ES-I3 (cell line): ENCODE results near the gene NTRK3.

ENCODE experiments used
- H3K36me3 ChIP-seq: 2 replicates; pipeline ENCODE4 v1.6.1; 2013; ENCODE audit warnings: mild to moderate bottlenecking, low read length, control low read depth, moderate library complexity; ENCODE audit not compliant: insufficient read depth
- H3K4me1 ChIP-seq: 2 replicates; pipeline ENCODE4 v1.6.1; 2013; ENCODE audit warnings: mild to moderate bottlenecking, control low read depth, low read length; ENCODE audit not compliant: insufficient read depth
- H3K9ac ChIP-seq: 2 replicates; pipeline ENCODE4 v1.6.1; 2013; ENCODE audit warnings: low read depth, mild to moderate bottlenecking, low read length, moderate library complexity
- H3K9me3 ChIP-seq: 2 replicates; pipeline ENCODE4 v1.6.1; 2013; ENCODE audit warnings: mild to moderate bottlenecking, low read length, moderate library complexity; ENCODE audit not compliant: control insufficient read depth, insufficient read depth

Gene NTRK3

GRCh38 chr15:88274553-88275460, 18.3 kb upstream of the NTRK3 start:
- no peak overlapping the region for H3K9ac ChIP-seq
- no peaks in the 10 kb centered on the region for H3K9me3 ChIP-seq
- H3K4me1 ChIP-seq = no peaks in the 10 kb centered on the region
- no peaks in the 10 kb centered on the region for H3K36me3 ChIP-seq

- Histone ChIP-seq H3K9me3 (no peaks in the 10 kb centered on the region), H3K4me1 (no peaks in the 10 kb centered on the region), H3K36me3 (no peaks in the 10 kb centered on the region), H3K9ac (no peak overlapping the region)
Observed at GRCh38 chr15:88272421-88272820, 15.9 kb upstream of the NTRK3 start.

DNA sequence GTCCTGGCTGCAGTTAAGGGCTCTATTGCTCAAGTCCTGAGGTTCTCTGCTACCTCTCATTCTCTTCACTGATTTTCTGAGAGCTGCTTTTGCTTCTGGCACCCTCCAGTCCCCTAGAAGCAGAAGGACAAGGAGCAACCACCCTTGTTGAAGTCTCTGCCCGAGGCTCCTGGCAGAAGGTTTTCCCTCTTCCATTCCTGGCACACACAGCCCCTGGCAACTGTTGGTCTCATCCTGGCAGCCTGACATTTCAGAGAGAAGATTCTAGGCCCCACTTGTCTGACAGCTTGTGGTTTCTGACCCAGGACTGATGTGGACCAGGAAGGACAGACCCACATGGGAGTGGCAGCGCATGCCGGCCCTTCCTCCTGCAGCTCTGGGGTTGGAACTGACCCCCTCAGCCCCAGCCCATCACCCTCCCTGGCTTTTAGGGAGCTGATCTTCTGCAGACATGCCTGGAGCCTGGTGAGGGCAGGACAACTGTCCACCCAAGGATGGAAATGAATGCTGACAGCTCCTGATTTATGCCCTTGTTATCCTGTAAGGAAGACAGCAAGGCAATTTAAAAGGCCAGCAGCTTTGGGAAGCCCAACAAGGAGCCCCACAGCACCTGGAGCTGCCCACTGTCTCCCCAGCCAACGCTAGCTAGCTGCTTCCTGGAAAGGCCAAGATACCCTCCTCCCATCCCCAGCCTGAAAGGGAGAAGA, 13.0 kb upstream of the NTRK3 start:
- Histone ChIP-seq H3K9me3 (no peaks in the 10 kb centered on the region), H3K9ac (no peak overlapping the region), H3K36me3 (no peaks in the 10 kb centered on the region), H3K4me1 (no peaks in the 10 kb centered on the region)

- Histone ChIP-seq H3K4me1 (no peaks in the 10 kb centered on the region), H3K9me3 (no peaks in the 10 kb centered on the region), H3K36me3 (no peaks in the 10 kb centered on the region), H3K9ac (no peak overlapping the region)
Observed at GRCh38 chr15:88267720-88268119, 11.2 kb upstream of the NTRK3 start.

DNA sequence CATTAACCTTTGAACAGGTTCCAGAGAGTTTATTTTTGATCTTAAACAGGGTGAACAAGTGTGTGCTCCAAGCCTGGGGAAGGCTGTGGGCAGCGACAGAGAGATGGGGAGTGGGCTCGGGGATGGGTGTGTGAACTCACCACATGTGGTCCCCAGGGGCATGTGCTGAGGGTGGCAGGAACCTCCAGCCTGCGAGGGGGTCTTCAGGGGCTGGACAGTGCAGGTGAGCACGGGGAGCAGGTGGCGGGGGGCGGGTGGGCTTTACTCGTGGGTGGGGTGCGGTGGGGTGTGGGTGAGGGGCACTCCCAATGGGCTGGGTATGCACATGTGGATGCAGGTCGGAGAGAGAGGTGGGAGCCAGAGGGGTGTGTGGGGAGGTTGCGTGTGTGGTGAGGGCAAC, 9.6 kb upstream of the NTRK3 start:
- Histone ChIP-seq H3K9me3 (no peaks in the 10 kb centered on the region), H3K9ac (no peak overlapping the region), H3K36me3 (no peaks in the 10 kb centered on the region), H3K4me1 (no peaks in the 10 kb centered on the region)

DNA sequence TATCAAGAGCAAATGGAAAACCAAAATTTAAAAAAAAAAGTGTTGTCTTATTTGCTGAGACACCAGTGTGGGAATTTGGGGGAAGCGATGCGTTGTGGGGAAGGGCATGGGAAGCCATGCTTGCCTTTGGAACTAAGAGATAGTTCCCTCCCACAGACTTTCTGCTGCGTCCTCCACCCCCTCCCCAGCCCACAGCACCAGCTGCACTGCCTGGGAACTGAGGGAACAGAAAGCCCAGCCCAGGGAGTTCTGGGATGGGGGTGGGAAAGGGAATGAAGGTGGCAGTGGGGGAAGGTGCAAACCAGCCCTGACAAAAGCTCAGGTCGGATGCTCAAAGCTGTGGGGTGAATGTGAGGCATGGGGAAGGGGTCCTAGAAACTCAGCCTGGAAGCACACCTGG, 8.1 kb upstream of the NTRK3 start:
- H3K9ac ChIP-seq = no peak overlapping the region
- H3K36me3 ChIP-seq = no peaks in the 10 kb centered on the region
- no peaks in the 10 kb centered on the region for H3K4me1 ChIP-seq
- no peaks in the 10 kb centered on the region for H3K9me3 ChIP-seq

- no peaks in the 10 kb centered on the region for H3K4me1 ChIP-seq
Observed at GRCh38 chr15:88262064-88262463, 5.5 kb upstream of the NTRK3 start.

GRCh38 chr15:88258093-88258641, 1.6 kb upstream of the NTRK3 start:
- Histone ChIP-seq H3K9ac (peak overlapping the region; percentile 73), H3K36me3 (no peaks in the 10 kb centered on the region), H3K4me1 (peaks cover 7% of the 10 kb centered on the region), H3K9me3 (no peaks in the 10 kb centered on the region)

More at GRCh38 chr15:88262064-88262463, 5.5 kb upstream of the NTRK3 start:
- H3K36me3 ChIP-seq = no peaks in the 10 kb centered on the region
- H3K9ac ChIP-seq = no peak overlapping the region
- H3K9me3 ChIP-seq = no peaks in the 10 kb centered on the region

DNA sequence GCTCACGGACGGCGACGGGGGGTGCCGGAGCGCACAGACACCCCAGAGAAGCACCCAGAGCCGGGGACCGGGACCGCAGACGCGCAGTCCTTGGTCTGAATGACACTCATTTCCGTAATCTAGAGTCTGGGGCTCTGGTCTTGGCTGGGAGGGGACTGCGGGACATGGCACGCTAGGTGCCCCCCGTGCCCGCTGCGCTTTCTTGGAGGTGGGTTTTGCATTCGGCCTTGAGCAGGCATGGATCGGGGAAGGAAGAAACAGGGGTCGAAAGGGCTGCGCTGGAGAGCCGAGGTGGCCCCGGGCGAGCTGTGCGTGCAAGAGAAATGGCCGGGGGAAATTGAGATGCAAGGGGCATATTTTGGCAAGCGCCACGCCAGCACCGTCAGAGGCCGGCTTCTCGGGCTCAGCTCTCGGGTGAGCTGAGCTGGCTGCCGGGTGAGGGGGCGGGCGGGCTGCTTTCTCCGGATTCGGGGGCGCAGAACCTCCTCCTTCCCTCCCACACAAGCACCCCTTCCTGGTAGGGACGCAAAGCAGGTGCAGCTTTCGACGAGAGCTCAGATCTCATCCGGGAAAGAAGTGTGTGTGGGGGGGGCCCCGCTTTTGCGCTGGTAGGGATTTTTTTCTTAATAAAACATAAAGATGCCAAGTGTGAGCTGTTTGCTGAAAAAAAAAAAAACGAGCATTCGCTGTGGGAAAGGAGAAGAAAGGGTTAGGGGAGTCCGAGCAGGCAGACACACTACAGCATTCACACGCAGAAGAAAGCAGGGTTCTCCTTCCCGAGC, 963 bp upstream of the NTRK3 start:
- Histone ChIP-seq H3K9me3 (no peaks in the 10 kb centered on the region), H3K9ac (peak overlapping the region; percentile 73), H3K36me3 (no peaks in the 10 kb centered on the region), H3K4me1 (peaks cover 7% of the 10 kb centered on the region)

GRCh38 chr15:88255484-88256278, 858 bp downstream of the NTRK3 start:
- H3K9ac ChIP-seq = peak overlapping the region; percentile 49; the same call in 1 of the 2 replicates
- H3K4me1 ChIP-seq = peaks cover 7% of the 10 kb centered on the region
- no peaks in the 10 kb centered on the region for H3K9me3 ChIP-seq
- H3K36me3 ChIP-seq = no peaks in the 10 kb centered on the region

- Histone ChIP-seq H3K36me3 (no peaks in the 10 kb centered on the region), H3K9ac (peak overlapping the region; percentile 49; the same call in 1 of the 2 replicates), H3K4me1 (peaks cover 7% of the 10 kb centered on the region), H3K9me3 (no peaks in the 10 kb centered on the region)
Observed at GRCh38 chr15:88255087-88255483, 1.5 kb downstream of the NTRK3 start.

DNA sequence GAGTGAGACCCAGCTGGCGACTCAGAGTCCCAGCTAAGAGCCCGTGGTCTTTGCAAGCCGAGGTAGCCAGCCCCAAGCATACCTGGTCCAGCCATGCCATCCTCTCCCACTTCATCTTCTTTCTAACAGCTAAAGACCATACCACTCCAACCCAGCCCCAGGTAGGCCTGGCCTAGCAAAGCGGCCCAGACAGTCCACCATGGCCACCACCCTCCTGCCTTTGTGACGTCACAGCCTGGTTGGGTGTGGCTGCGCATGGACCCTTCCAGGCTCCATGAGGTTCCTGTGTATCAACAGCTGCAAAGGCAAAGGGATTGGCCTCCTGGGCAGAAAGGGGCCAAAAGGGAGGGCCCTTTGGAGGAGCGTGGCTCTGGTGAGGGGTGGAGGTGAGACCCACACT, 4.1 kb downstream of the NTRK3 start:
- H3K9ac ChIP-seq = no peak overlapping the region
- no peaks in the 10 kb centered on the region for H3K9me3 ChIP-seq
- H3K4me1 ChIP-seq = peaks cover 7% of the 10 kb centered on the region
- no peaks in the 10 kb centered on the region for H3K36me3 ChIP-seq

- Histone ChIP-seq H3K9ac (no peak overlapping the region), H3K4me1 (peaks cover 18% of the 10 kb centered on the region), H3K36me3 (no peaks in the 10 kb centered on the region), H3K9me3 (no peaks in the 10 kb centered on the region)
Observed at GRCh38 chr15:88250826-88251225, 5.7 kb downstream of the NTRK3 start.
